Aortic smooth muscle cell (primary cell): ENCODE measurements around the gene DARS1. TPM values are rescaled to one million over a fixed set of nuclear protein-coding genes. Genes with fewer than 3 reads are reported as not detected.

ENCODE experiments used
- total RNA-seq: library from RNA; depleted of rRNA; stranded (reverse); fragments of >200 nt; gene quantifications from 2 replicates; pipeline ENCODE4 v1.2.3, GENCODE V29; 2014

Gene DARS1
- total RNA-seq: 68.5 and 73.2 TPM in 2 replicates

DNA sequence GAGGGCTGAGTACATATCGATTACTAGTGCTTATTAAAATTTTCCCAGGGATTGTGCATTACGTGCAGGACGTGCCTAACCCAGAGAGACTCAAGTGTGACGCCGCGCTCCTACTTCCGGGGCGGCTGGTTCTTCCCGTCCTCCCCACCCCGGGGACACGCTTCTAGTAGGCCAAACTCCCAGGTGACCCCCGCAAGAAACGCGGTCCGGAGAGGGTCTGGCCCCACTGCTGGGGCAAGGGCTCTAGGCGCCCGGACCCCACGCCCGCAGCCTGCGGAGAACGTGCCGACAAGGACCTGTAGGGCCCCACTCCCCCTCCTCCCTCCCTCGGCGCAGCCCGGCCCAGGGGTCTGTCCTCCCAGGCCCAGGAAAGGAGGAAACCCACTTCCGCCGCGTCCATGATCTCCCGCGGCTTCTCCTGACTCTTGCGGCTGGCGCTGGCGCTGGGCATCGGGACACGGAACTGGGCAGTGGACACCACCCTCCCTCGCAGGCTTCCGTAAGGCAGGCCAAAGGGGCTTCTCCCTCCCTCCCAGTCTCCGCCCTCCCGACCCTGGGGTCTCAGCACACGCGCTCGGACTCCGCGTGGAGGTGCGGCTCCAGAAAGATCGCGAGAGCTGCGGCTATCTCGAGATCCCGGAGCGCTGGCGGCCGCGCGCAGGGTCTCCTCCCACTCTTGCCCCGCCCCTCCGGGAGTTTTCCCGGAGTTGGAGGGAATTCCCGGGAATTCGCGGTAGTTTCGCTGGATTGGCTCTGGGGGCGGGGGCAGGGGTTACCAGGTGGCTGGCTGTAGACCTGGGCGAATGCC lies at the start of gene DARS1:
Gene DARS1, minus strand, starts transcription at position 609 of the 808 bp plus-strand sequence. Its CDS starts 158 bp downstream, at position 451.

DNA sequence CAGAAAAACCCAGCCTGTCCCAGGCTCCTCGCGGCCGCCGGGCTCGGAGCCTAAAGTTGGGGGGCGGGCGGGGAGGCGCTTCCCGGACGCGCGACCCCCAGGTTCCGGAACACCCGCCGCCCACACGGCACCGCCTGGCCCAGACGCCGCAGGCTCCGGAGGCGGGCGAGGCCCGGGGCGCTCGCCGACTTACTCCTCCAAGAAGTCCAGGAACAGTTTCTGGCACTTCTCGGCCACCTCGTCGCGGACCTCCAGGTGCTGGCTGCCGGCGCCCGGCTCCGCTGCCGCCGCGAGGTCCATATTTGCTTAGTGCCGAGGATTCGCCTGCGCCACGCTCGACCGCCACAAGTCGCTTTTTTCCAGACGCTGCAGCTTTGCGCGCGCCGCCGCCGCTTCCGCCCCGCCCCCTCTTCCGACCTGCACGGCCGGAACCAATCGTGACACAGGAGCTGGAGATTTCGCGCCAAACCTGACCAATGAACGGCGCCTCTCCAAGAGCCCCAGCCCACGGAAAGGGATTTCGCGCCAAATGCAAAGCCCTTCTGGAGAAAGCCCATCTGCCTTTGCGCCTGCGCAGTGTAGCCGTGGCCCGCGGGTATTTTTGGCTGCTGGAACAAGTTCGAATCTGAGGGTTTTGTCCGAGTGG lies 109.2 kb downstream of the DARS1 start, which contains the start of gene MCM6:
Gene MCM6, minus strand, starts transcription at position 378 of the 646 bp plus-strand sequence. Its CDS starts 78 bp downstream, at position 300.

Other genes starting within 250 kb of the DARS1 start
- 59.6 and 69.9 TPM in 2 replicates for gene UBXN4, start 243.8 kb downstream of the DARS1 start, total RNA-seq
- gene LCT, start 148.4 kb downstream of the DARS1 start, total RNA-seq: not detected in 2 replicates
- 17.1 and 20.5 TPM in 2 replicates for gene MCM6, start 109.2 kb downstream of the DARS1 start, total RNA-seq
- gene CXCR4, start 132.5 kb upstream of the DARS1 start, total RNA-seq: 5.6 and 16.1 TPM in 2 replicates